ENCODE measurements around the gene PTCHD1. TPM values are rescaled to one million over a fixed set of nuclear protein-coding genes. Genes with fewer than 3 reads are reported as not detected.

Gene PTCHD1
- total and polyA plus RNA-seq, 2 of the 4 experiments (the other 2 are of a cell fraction): not detected

GRCh38 chrX:23434356-23434884 is 99.8 kb downstream of the PTCHD1 start:
- H2BK15ac ChIP-seq (ENCODE audit: low read depth, low read length): no peak overlapping the region
- H3K4me1 ChIP-seq (ENCODE audit: control insufficient read depth, insufficient read depth, low read length): no peaks in the 10 kb centered on the region
- ATAC-seq (ENCODE audit: low read depth) (no peak), DNase-seq (peak; percentile 2)
- POLR2A ChIA-PET (ENCODE audit: unreplicated experiment): no interaction called here
- H3K79me1 ChIP-seq (ENCODE audit: low read depth in 1 of 2, low read length in 2 of 2): no peaks in the 10 kb centered on the region
- H3K23ac ChIP-seq (ENCODE audit: low read depth, low read length): no peak overlapping the region
- TF ChIP-seq BHLHE40 (IDR thresholded peaks at IDR 0.05; ENCODE audit: low read depth, low read length) (no peak), CHD1 (IDR thresholded peaks at IDR 0.05; ENCODE audit: low read depth, low read length) (no peak), RCOR1 (IDR thresholded peaks at IDR 0.05; ENCODE audit: insufficient replicate concordance, low read length) (no peak), MAFK (IDR thresholded peaks at IDR 0.05; ENCODE audit: low read depth, low read length) (no peak), NFE2L2 (IDR thresholded peaks at IDR 0.05; ENCODE audit: low read depth, low read length) (no peak), POLR2A (IDR thresholded peaks at IDR 0.05; ENCODE audit: low read depth, low read length) (no peak), RAD21 (IDR thresholded peaks at IDR 0.05; ENCODE audit: low read length) (no peak), USF2 (IDR thresholded peaks at IDR 0.05; ENCODE audit: low read depth, low read length) (no peak), CEBPB (IDR thresholded peaks at IDR 0.05; ENCODE audit: low read depth, low read length) (no peak), MAZ (IDR thresholded peaks at IDR 0.05; ENCODE audit: borderline replicate concordance, low read depth, low read length) (no peak), MXI1 (IDR thresholded peaks at IDR 0.05; ENCODE audit: borderline replicate concordance, low read depth, low read length) (no peak), SMC3 (IDR thresholded peaks at IDR 0.05; ENCODE audit: low read depth, low read length) (no peak), CTCF (conservative IDR thresholded peaks at IDR 0.05; ENCODE audit: low read depth, low read length) (no peak)
- TF ChIP-seq, protein P1, sequence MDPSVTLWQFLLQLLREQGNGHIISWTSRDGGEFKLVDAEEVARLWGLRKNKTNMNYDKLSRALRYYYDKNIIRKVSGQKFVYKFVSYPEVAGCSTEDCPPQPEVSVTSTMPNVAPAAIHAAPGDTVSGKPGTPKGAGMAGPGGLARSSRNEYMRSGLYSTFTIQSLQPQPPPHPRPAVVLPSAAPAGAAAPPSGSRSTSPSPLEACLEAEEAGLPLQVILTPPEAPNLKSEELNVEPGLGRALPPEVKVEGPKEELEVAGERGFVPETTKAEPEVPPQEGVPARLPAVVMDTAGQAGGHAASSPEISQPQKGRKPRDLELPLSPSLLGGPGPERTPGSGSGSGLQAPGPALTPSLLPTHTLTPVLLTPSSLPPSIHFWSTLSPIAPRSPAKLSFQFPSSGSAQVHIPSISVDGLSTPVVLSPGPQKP (IDR thresholded peaks at IDR 0.05; ENCODE audit: borderline replicate concordance, low read depth, low read length): no peak
- no peak overlapping the region for H2AK9ac ChIP-seq (replicated peaks; ENCODE audit: low read depth, low read length, poor library complexity)
- CTCF ChIA-PET: no interaction called here
- no peak overlapping the region for H2AK5ac ChIP-seq (ENCODE audit: low read depth, low read length)
- no peaks in the 10 kb centered on the region for H4K20me1 ChIP-seq (ENCODE audit: insufficient read depth, low read length)
- no peak overlapping the region for H3K56ac ChIP-seq (ENCODE audit: extremely low read depth, insufficient read depth, low read length)
- H3K18ac ChIP-seq (ENCODE audit: low read depth, low read length): no peak overlapping the region
- BruUV-seq (replicated peaks): no TSS peak
- no peak overlapping the region for H3K14ac ChIP-seq (replicated peaks; ENCODE audit: low read depth, low read length)
- H2BK20ac ChIP-seq (ENCODE audit: low read depth, low read length): no peak overlapping the region
- dilution Hi-C loops (cut with HindIII; ENCODE audit: low sequenced_read_pairs, unreplicated experiment) (no loop called here), intact Hi-C loops (cut with micrococcal nuclease) (no loop called here), in situ Hi-C loops (cut with MboI; ENCODE audit: low sequenced_read_pairs) (no loop called here)
- no peak overlapping the region for H4K5ac ChIP-seq (ENCODE audit: low read depth, low read length)
- no peaks in the 10 kb centered on the region for H3K9me1 ChIP-seq (ENCODE audit: insufficient read depth, low read length)
- no peak overlapping the region for H2AFZ ChIP-seq (replicated peaks; ENCODE audit: low read length, poor library complexity)
- peaks cover 4% of the 10 kb centered on the region; the same call in 1 of the 2 replicates for H3K9me3 ChIP-seq (ENCODE audit: control insufficient read depth, insufficient read depth, low read length)
- no peak overlapping the region for H2BK5ac ChIP-seq (ENCODE audit: low read depth, low read length, poor library complexity, severe bottlenecking)
- WGBS, 2 experiments (ENCODE audit: extremely low coverage in 2 of 2, insufficient read length in 1 of 2): no CpG with 5 or more reads among the region's 3 CpGs
- no peak overlapping the region for H4K8ac ChIP-seq (ENCODE audit: low read depth in 2 of 2, low read length in 2 of 2)
- no peak overlapping the region for H3K4ac ChIP-seq (ENCODE audit: low read depth, low read length)
- H3K36me3 ChIP-seq (ENCODE audit: control insufficient read depth, insufficient read depth, low read length): no peaks in the 10 kb centered on the region
- no peak overlapping the region for H2BK120ac ChIP-seq (ENCODE audit: low read depth, low read length)
- H3K4me3 ChIP-seq (ENCODE audit: insufficient read depth, low read depth, low read length): no peak overlapping the region
- H3K27ac ChIP-seq (ENCODE audit: insufficient read depth, low read length): no peak overlapping the region
- H3K4me2 ChIP-seq (ENCODE audit: low read depth, low read length): no peak overlapping the region
- no peak overlapping the region for H4K91ac ChIP-seq (ENCODE audit: insufficient read depth, low read depth, low read length)
- H3K27me3 ChIP-seq (ENCODE audit: control insufficient read depth, insufficient read depth, low read length): no peaks in the 10 kb centered on the region
- no peak overlapping the region for H3K9ac ChIP-seq (ENCODE audit: low read depth, low read length)
